ENCODE results near the gene PPBP.
"Not testable (repeated sequence)": the region's sequence is repeated elsewhere in the genome, so short reads cannot be mapped to it uniquely, and the experiment has no call there.

The PPBP gene

GRCh38 chr4:73984736-73985527 is 3.1 kb downstream of the PPBP start:
- DNase-seq, result no peak
- no peak overlapping the region for H3K4me3 ChIP-seq (ENCODE audit: low read depth, low read length)
- TF ChIP-seq CTCF (IDR thresholded peaks at IDR 0.05; ENCODE audit: low read depth, low read length, missing control alignments), result no peak
- no peak overlapping the region for H3K27ac ChIP-seq
- in situ Hi-C loops (cut with HindIII; ENCODE audit: low pct_ligation_motif_present, low sequenced_read_pairs), result no loop called here
- no peaks in the 10 kb centered on the region for H3K36me3 ChIP-seq (replicated peaks)
- no peaks in the 10 kb centered on the region for H3K27me3 ChIP-seq (replicated peaks)

- in situ Hi-C loops (cut with HindIII; ENCODE audit: low pct_ligation_motif_present, low sequenced_read_pairs); H3K27me3 ChIP-seq (replicated peaks); H3K36me3 ChIP-seq (replicated peaks): not testable (repeated sequence)
Observed at GRCh38 chr4:73981175-73981574, 6.8 kb downstream of the PPBP start.

DNA sequence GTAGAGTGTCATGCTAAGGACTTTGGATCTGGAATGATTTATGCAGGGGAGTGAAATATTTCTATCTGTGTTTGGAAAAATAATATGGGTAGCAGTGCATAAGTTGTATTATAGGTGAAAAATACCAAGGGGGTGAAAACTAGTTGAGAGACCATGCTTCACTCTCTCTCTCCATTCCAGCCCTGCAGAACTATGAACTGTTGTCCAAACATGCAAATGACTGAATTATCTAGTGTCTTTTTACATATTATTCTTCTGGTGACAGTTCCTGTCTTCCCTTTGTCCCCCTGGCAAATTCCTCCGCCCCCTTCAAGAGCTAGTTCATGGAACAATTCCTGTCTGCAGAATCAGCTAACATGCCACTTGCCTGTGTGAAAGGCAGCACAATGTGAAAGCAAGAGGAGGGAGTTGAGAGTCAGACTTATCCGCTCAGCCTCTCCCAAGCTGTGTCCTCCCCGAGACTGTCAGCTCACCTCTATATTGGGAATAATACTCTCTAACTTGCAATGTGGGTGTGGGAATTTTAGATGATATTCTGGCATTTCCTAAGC is 8.5 kb downstream of the PPBP start:
- Histone ChIP-seq H3K27me3 (replicated peaks) (no peaks in the 10 kb centered on the region), H3K4me3 (ENCODE audit: low read depth, low read length) (no peak overlapping the region), H3K27ac (peak overlapping the region; percentile 86), H3K36me3 (replicated peaks) (no peaks in the 10 kb centered on the region)
- in situ Hi-C loops (cut with HindIII; ENCODE audit: low pct_ligation_motif_present, low sequenced_read_pairs), result no loop called here
- peak; percentile 19 for DNase-seq
- no peak for TF ChIP-seq CTCF (IDR thresholded peaks at IDR 0.05; ENCODE audit: low read depth, low read length, missing control alignments)

More at GRCh38 chr4:73981175-73981574, 6.8 kb downstream of the PPBP start:
- DNase-seq; H3K27ac ChIP-seq; H3K4me3 ChIP-seq (ENCODE audit: low read depth, low read length): not testable (repeated sequence)

DNA sequence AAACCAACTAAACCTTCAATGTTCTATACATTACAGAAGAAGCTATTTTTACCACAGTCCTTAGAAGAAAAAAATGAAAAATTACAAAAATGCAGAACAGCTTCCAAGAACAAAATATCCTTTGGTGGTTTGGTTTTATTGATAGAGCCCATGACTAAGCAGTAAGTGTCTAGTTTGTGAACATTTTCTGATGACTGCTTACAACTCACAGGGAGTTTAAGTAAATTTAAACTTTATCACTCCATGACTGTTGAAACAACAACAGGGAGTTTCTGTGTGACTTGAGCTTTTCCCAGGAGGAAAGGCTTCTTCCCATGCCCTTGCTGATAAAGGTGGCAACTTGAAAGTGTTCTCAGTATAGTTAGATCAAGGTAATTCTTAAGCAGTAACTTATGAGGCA is 9.1 kb downstream of the PPBP start:
- Histone ChIP-seq H3K4me3 (ENCODE audit: low read depth, low read length) (no peak overlapping the region), H3K27me3 (replicated peaks) (no peaks in the 10 kb centered on the region), H3K36me3 (replicated peaks) (no peaks in the 10 kb centered on the region), H3K27ac (peak overlapping the region; percentile 86)
- in situ Hi-C loops (cut with HindIII; ENCODE audit: low pct_ligation_motif_present, low sequenced_read_pairs), result no loop called here
- TF ChIP-seq CTCF (IDR thresholded peaks at IDR 0.05; ENCODE audit: low read depth, low read length, missing control alignments), result no peak
- DNase-seq, result peak; percentile 75

- no peak for TF ChIP-seq CTCF (IDR thresholded peaks at IDR 0.05; ENCODE audit: low read depth, low read length, missing control alignments)
- Histone ChIP-seq H3K27ac (peak overlapping the region; percentile 40), H3K4me3 (ENCODE audit: low read depth, low read length) (no peak overlapping the region), H3K36me3 (replicated peaks) (no peaks in the 10 kb centered on the region), H3K27me3 (replicated peaks) (no peaks in the 10 kb centered on the region)
- peak; percentile 64 for DNase-seq
- in situ Hi-C loops (cut with HindIII; ENCODE audit: low pct_ligation_motif_present, low sequenced_read_pairs), result no loop called here
Observed at GRCh38 chr4:73976716-73977115, 11.3 kb downstream of the PPBP start.

GRCh38 chr4:73976217-73976616 is 11.8 kb downstream of the PPBP start:
- peak; percentile 14 for TF ChIP-seq CTCF (IDR thresholded peaks at IDR 0.05; ENCODE audit: low read depth, low read length, missing control alignments)
- Histone ChIP-seq H3K27ac (peak overlapping the region; percentile 40), H3K36me3 (replicated peaks) (no peaks in the 10 kb centered on the region), H3K4me3 (ENCODE audit: low read depth, low read length) (no peak overlapping the region), H3K27me3 (replicated peaks) (no peaks in the 10 kb centered on the region)
- in situ Hi-C loops (cut with HindIII; ENCODE audit: low pct_ligation_motif_present, low sequenced_read_pairs), result no loop called here
- no peak for DNase-seq
